Neural progenitor cell (in vitro differentiated cells): ENCODE data around the gene BGN. TPM values are rescaled to one million over a fixed set of nuclear protein-coding genes. Genes with fewer than 3 reads are reported as not detected.

Experiments
- DNase-seq: peaks from one replicate; pipeline ENCODE4 v3.0.0-alpha.2; 2016; ENCODE audit warnings: low spot score
- H2AFZ ChIP-seq: fragments of 200-600 bp; sonication (generic); replicated peaks from 2 replicates; pipeline ENCODE4 v1.6.1; 2016; ENCODE audit warnings: antibody characterized with exemption
- H3F3A ChIP-seq: fragments of 200-600 bp; sonication (generic); 2 replicates; pipeline ENCODE4 v1.6.1; 2016; ENCODE audit warnings: antibody characterized with exemption, low read depth
- H3K27ac ChIP-seq: fragments of 200-600 bp; sonication (generic); 2 replicates; pipeline ENCODE4 v1.5.1; 2016; ENCODE audit warnings: mild to moderate bottlenecking
- H3K27me3 ChIP-seq: fragments of 200-600 bp; sonication (generic); 2 replicates; pipeline ENCODE4 v1.6.1; 2016; ENCODE audit warnings: mild to moderate bottlenecking, moderate library complexity
- H3K36me3 ChIP-seq: fragments of 200-600 bp; sonication (generic); 2 replicates; pipeline ENCODE4 v1.5.1; 2016
- H3K4me1 ChIP-seq: fragments of 200-600 bp; sonication (generic); 2 replicates; pipeline ENCODE4 v1.6.1; 2016; ENCODE audit warnings: mixed run types
- H3K4me2 ChIP-seq: fragments of 200-600 bp; sonication (generic); 2 replicates; pipeline ENCODE4 v1.6.1; 2016
- H3K4me3 ChIP-seq: fragments of 200-600 bp; sonication (generic); 2 replicates; pipeline ENCODE4 v1.5.1; 2016
- H3K79me2 ChIP-seq: fragments of 200-600 bp; sonication (generic); 2 replicates; pipeline ENCODE4 v1.6.1; 2016; ENCODE audit warnings: low read depth
- H3K9ac ChIP-seq: fragments of 200-600 bp; sonication (generic); 2 replicates; pipeline ENCODE4 v1.6.1; 2016
- H3K9me3 ChIP-seq: fragments of 200-600 bp; sonication (generic); 2 replicates; pipeline ENCODE4 v1.5.1; 2016; ENCODE audit warnings: low read depth
- H4K20me1 ChIP-seq: fragments of 200-600 bp; sonication (generic); 2 replicates; pipeline ENCODE4 v1.6.1; 2016; ENCODE audit warnings: low read depth
- H3K27ac Mint-ChIP-seq: 3 replicates; pipeline ENCODE4 v1.8.0; 2021; ENCODE audit warnings: mixed read lengths
- H3K27me3 Mint-ChIP-seq: 2 replicates; pipeline ENCODE4 v1.8.0; 2022; ENCODE audit warnings: low read depth, mild to moderate bottlenecking, inconsistent platforms, moderate library complexity, mixed read lengths; ENCODE audit not compliant: insufficient read depth
- H3K36me3 Mint-ChIP-seq: 3 replicates; pipeline ENCODE4 v1.8.0; 2021; ENCODE audit warnings: mixed read lengths
- H3K4me1 Mint-ChIP-seq: 3 replicates; pipeline ENCODE4 v1.8.0; 2021; ENCODE audit warnings: mixed read lengths
- H3K4me3 Mint-ChIP-seq: 3 replicates; pipeline ENCODE4 v1.8.0; 2021; ENCODE audit warnings: mild to moderate bottlenecking, moderate library complexity, mixed read lengths
- H3K9me3 Mint-ChIP-seq: 3 replicates; pipeline ENCODE4 v1.8.0; 2020; ENCODE audit warnings: mixed read lengths
- EZH2 ChIP-seq: fragments of 200-600 bp; sonication (generic); IDR thresholded peaks from 2 replicates; pipeline ENCODE4 v1.6.1; 2017; ENCODE audit warnings: antibody characterized with exemption, mild to moderate bottlenecking, moderate library complexity
- EZH2phosphoT487 ChIP-seq: fragments of 200-600 bp; sonication (generic); IDR thresholded peaks from 2 replicates; pipeline ENCODE4 v1.6.1; 2017; ENCODE audit warnings: antibody characterized with exemption
- total RNA-seq: library from RNA; depleted of rRNA; stranded (reverse); fragments of >200 nt; gene quantifications from 2 replicates; pipeline ENCODE4 v1.2.3, GENCODE V29; 2015; ENCODE audit warnings: low replicate concordance
- TF ChIP-seq, protein P1 (sequence below): fragments of 200-600 bp; sonication (generic); IDR thresholded peaks from 2 replicates; pipeline ENCODE4 v1.5.1; 2017; ENCODE audit warnings: antibody characterized with exemption, mild to moderate bottlenecking

Gene BGN
- total RNA-seq, 1 donor from 2014 or later: not detected

DNA sequence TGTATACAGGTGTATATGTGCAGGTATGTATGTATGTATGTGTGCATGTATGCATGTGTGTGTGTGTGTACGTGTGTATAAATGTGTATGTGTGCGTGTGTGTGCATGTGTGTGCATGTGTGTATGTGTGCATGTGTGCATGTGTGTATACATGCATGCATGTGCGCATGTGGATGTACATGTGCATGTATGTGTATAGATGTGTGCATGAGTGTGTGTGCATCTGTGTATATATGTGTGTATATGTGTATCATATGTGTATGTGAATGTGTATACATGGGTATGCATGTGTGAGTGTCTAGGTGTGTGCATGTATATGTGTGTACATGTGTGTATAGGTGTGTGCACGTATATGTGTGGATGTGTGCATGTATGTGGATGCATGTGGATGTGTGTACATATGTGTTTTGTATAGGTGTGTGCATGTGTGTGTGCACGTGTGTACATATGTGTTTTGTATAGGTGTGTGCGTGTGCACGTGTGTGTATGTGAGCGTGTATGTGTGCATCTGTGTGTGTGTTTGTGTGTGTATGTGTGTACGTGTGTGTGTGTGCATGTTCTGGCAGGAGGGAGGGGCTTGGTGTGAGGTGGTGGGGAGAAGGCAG, 6.0 kb downstream of the BGN start:
- H3K4me2 ChIP-seq: no peak overlapping the region
- no peak overlapping the region for H3K9ac ChIP-seq
- H3K4me3 Mint-ChIP-seq: no peak overlapping the region

DNA sequence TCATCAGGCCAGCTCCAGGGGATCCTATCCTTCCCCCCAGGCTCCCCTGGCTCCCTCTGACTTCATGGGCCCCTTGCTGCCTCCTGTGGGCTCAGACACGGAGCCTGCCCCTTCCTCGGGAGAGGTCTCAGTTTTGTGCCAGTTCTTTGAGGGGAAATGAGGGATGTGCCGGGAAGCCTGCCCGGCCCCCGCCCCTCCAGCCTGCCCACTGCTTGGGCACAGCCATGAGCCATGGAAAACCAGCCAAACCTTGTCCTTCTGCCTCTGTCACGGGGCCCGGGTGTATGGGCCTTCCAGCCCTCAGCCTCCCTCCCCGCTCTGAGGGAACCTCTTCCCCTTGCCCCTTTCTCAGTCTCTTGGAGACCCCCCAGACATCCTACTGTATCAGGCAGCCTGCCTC, 6.8 kb downstream of the BGN start:
- TF ChIP-seq, protein P1, sequence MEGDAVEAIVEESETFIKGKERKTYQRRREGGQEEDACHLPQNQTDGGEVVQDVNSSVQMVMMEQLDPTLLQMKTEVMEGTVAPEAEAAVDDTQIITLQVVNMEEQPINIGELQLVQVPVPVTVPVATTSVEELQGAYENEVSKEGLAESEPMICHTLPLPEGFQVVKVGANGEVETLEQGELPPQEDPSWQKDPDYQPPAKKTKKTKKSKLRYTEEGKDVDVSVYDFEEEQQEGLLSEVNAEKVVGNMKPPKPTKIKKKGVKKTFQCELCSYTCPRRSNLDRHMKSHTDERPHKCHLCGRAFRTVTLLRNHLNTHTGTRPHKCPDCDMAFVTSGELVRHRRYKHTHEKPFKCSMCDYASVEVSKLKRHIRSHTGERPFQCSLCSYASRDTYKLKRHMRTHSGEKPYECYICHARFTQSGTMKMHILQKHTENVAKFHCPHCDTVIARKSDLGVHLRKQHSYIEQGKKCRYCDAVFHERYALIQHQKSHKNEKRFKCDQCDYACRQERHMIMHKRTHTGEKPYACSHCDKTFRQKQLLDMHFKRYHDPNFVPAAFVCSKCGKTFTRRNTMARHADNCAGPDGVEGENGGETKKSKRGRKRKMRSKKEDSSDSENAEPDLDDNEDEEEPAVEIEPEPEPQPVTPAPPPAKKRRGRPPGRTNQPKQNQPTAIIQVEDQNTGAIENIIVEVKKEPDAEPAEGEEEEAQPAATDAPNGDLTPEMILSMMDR: no peak
- TF ChIP-seq EZH2: no peak
- Histone ChIP-seq H4K20me1 (no peaks in the 10 kb centered on the region), H3K36me3 (no peaks in the 10 kb centered on the region), H3K27ac (no peak overlapping the region), H3K4me1 (no peaks in the 10 kb centered on the region), H3K4me2 (no peak overlapping the region), H3K9me3 (no peaks in the 10 kb centered on the region), H3K79me2 (no peaks in the 10 kb centered on the region), H3K4me3 (no peak overlapping the region), H3K27me3 (no peaks in the 10 kb centered on the region), H3K9ac (no peak overlapping the region), H3F3A (peaks cover 8% of the 10 kb centered on the region), H2AFZ (no peak overlapping the region)
- Mint-ChIP-seq H3K4me3 (no peak overlapping the region), H3K4me1 (no peaks in the 10 kb centered on the region), H3K27ac (no peak overlapping the region), H3K9me3 (peaks cover 15% of the 10 kb centered on the region), H3K27me3 (peaks cover 10% of the 10 kb centered on the region), H3K36me3 (no peaks in the 10 kb centered on the region)
- DNase-seq: no peak

More for the DNA sequence above, 6.0 kb downstream of the BGN start:
- Histone ChIP-seq H3K4me1 (no peaks in the 10 kb centered on the region), H3K36me3 (no peaks in the 10 kb centered on the region), H3K9me3 (no peaks in the 10 kb centered on the region), H4K20me1 (no peaks in the 10 kb centered on the region), H3K4me3 (no peak overlapping the region), H3K27me3 (no peaks in the 10 kb centered on the region), H3F3A (peaks cover 8% of the 10 kb centered on the region), H3K79me2 (no peaks in the 10 kb centered on the region), H2AFZ (no peak overlapping the region), H3K27ac (no peak overlapping the region)
- DNase-seq: no peak
- Mint-ChIP-seq H3K27me3 (peaks cover 10% of the 10 kb centered on the region), H3K27ac (no peak overlapping the region), H3K4me1 (no peaks in the 10 kb centered on the region), H3K36me3 (no peaks in the 10 kb centered on the region), H3K9me3 (peaks cover 15% of the 10 kb centered on the region)
- TF ChIP-seq, protein P1: no peak
- TF ChIP-seq EZH2phosphoT487 (no peak), EZH2 (no peak)

DNA sequence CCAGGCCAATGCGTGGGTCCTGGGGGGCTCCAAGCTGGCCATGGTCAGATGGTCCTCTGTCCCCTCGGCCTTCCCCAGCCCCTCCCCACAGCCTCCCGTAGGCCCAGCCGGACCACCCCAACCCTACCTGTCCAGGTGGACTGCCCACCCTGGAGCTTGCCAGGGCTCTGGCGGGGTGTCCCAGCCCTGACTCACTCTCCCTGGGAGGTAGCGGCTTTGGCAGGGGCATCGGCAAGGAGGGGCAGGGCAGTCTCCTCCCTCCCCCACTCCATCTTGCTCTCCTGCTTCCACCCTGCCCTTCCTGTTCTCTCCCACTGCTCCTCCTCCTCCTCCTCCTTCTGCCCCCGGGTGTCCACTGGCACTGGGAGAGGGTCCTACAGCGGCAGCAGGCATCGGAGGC, 7.4 kb downstream of the BGN start:
- Histone ChIP-seq H3F3A (peaks cover 8% of the 10 kb centered on the region), H2AFZ (no peak overlapping the region), H3K27ac (no peak overlapping the region), H3K9me3 (no peaks in the 10 kb centered on the region), H3K4me1 (no peaks in the 10 kb centered on the region), H3K9ac (no peak overlapping the region), H3K27me3 (no peaks in the 10 kb centered on the region), H3K4me3 (no peak overlapping the region), H3K4me2 (no peak overlapping the region), H4K20me1 (no peaks in the 10 kb centered on the region), H3K36me3 (no peaks in the 10 kb centered on the region), H3K79me2 (no peaks in the 10 kb centered on the region)
- DNase-seq: no peak
- TF ChIP-seq, protein P1: no peak
- TF ChIP-seq EZH2 (no peak), EZH2phosphoT487 (no peak)
- Mint-ChIP-seq H3K4me3 (no peak overlapping the region), H3K27ac (no peak overlapping the region), H3K9me3 (peaks cover 15% of the 10 kb centered on the region), H3K36me3 (no peaks in the 10 kb centered on the region), H3K4me1 (no peaks in the 10 kb centered on the region), H3K27me3 (peaks cover 12% of the 10 kb centered on the region)
